Measurements from ENCODE around the gene GRIN2D. TPM values are rescaled to one million over a fixed set of nuclear protein-coding genes. Genes with fewer than 3 reads are reported as not detected.

The GRIN2D gene
- total RNA-seq, 2 experiments from 2014 or later = 0.06 TPM; not detected in 1

DNA sequence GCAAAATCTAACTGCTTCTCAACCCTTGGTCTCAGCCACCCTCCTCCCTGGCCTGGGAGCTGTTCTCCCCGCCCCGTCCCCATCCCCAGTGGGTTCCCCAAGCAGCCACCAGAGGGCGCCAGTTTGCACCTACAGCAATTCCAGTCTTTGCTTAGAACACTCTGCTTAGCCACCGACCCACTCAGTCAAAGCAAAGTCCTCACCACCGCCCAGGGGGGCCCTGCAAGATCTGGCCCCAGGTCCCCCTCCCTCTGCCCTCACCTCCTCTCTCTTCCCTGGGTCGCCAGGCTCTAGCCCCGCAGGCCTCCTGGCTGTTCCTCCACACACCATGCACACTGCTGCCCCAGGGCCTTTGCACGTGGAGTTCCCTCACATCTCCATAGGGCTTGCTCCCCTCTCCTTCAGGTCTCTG, 42.1 kb upstream of the GRIN2D start:
- H3K27ac Mint-ChIP-seq = no peak overlapping the region
- no peak overlapping the region for H3K4me3 Mint-ChIP-seq
- DNase-seq (peak; percentile 66 to 86 (median 76)), ATAC-seq (ENCODE audit: poor library complexity) (peak; percentile 89)
- no peaks in the 10 kb centered on the region for H3K9me3 Mint-ChIP-seq
- H3K36me3 Mint-ChIP-seq (ENCODE audit: low read depth) = peaks cover 10% of the 10 kb centered on the region
- H3K27me3 Mint-ChIP-seq = no peaks in the 10 kb centered on the region
- Histone ChIP-seq H3K27me3 (ENCODE audit: control insufficient read depth in 1 of 2, insufficient read depth in 2 of 2, low read length in 2 of 2) (no peaks in the 10 kb centered on the region), H3K27ac (ENCODE audit: low read depth in 1 of 2, low read length in 2 of 2) (no peak overlapping the region), H3K4me3 (ENCODE audit: low read length) (no peak overlapping the region), H3K9me3 (ENCODE audit: control insufficient read depth in 1 of 2, insufficient read depth in 1 of 2, low read length in 2 of 2) (no peaks in the 10 kb centered on the region), H3K36me3 (ENCODE audit: insufficient read depth, low read length) (no peaks in the 10 kb centered on the region), H3K4me1 (ENCODE audit: insufficient read depth, low read length) (peaks cover 5% of the 10 kb centered on the region)
- TF ChIP-seq, protein P1, sequence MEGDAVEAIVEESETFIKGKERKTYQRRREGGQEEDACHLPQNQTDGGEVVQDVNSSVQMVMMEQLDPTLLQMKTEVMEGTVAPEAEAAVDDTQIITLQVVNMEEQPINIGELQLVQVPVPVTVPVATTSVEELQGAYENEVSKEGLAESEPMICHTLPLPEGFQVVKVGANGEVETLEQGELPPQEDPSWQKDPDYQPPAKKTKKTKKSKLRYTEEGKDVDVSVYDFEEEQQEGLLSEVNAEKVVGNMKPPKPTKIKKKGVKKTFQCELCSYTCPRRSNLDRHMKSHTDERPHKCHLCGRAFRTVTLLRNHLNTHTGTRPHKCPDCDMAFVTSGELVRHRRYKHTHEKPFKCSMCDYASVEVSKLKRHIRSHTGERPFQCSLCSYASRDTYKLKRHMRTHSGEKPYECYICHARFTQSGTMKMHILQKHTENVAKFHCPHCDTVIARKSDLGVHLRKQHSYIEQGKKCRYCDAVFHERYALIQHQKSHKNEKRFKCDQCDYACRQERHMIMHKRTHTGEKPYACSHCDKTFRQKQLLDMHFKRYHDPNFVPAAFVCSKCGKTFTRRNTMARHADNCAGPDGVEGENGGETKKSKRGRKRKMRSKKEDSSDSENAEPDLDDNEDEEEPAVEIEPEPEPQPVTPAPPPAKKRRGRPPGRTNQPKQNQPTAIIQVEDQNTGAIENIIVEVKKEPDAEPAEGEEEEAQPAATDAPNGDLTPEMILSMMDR (IDR thresholded peaks at IDR 0.05) = peak; percentile 78
- peaks cover 6% of the 10 kb centered on the region for H3K4me1 Mint-ChIP-seq (ENCODE audit: low read depth)
- intact Hi-C loops (cut with DNase I, micrococcal nuclease) = loop anchor here (1.0 to 5.0 kb wide), 2 partner anchors 34 to 233 kb away; no protein-coding TSS in a partner anchor
- ChIA-PET CTCF (interaction anchor here (0.6 to 2.0 kb wide), 4 partner anchors 12 to 94 kb away, joined by 3 to 9 read pairs (median 5); partner anchors contain the start of genes SYNGR4 and TMEM143), POLR2A (no interaction called here)

DNA sequence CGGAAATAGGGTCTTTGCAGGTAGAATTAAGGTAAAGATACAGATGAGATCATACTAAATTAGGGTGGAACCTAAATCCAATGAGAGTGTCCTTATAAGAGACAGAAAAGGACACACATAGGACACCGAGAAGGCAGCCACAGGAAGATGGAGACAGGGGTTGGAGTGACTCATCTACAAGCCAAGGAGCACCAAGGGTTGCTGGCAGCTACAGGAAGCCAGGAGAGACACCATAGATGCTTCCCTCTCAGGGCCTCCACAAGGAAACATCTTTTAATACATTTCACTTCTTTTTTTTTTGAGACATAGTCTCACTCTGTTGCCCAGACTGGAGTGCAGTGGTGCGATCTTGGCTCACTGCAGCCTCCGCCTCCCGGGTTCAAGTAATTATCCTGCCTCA, 39.8 kb upstream of the GRIN2D start:
- Histone ChIP-seq H3K36me3 (ENCODE audit: insufficient read depth, low read length) (no peaks in the 10 kb centered on the region), H3K9me3 (ENCODE audit: control insufficient read depth in 1 of 2, insufficient read depth in 1 of 2, low read length in 2 of 2) (no peaks in the 10 kb centered on the region), H3K4me3 (ENCODE audit: low read length) (no peak overlapping the region), H3K4me1 (ENCODE audit: insufficient read depth, low read length) (peaks cover 5% of the 10 kb centered on the region), H3K27ac (ENCODE audit: low read depth in 1 of 2, low read length in 2 of 2) (no peak overlapping the region), H3K27me3 (ENCODE audit: control insufficient read depth in 1 of 2, insufficient read depth in 2 of 2, low read length in 2 of 2) (no peaks in the 10 kb centered on the region)
- H3K36me3 Mint-ChIP-seq (ENCODE audit: low read depth) = peaks cover 5% of the 10 kb centered on the region
- H3K9me3 Mint-ChIP-seq = no peaks in the 10 kb centered on the region
- H3K27me3 Mint-ChIP-seq = no peaks in the 10 kb centered on the region
- H3K4me3 Mint-ChIP-seq = no peak overlapping the region
- no peak overlapping the region for H3K27ac Mint-ChIP-seq
- TF ChIP-seq, protein P1 (IDR thresholded peaks at IDR 0.05) = no peak
- H3K4me1 Mint-ChIP-seq (ENCODE audit: low read depth) = peaks cover 6% of the 10 kb centered on the region
- DNase-seq = no peak
- ChIA-PET CTCF (no interaction called here), POLR2A (no interaction called here)
- no peak for ATAC-seq (ENCODE audit: poor library complexity)
- intact Hi-C loops (cut with DNase I, micrococcal nuclease) = loop anchor here in 1 of 2 experiments (5.0 kb wide), 1 partner anchor 36 kb away; no protein-coding TSS in a partner anchor

DNA sequence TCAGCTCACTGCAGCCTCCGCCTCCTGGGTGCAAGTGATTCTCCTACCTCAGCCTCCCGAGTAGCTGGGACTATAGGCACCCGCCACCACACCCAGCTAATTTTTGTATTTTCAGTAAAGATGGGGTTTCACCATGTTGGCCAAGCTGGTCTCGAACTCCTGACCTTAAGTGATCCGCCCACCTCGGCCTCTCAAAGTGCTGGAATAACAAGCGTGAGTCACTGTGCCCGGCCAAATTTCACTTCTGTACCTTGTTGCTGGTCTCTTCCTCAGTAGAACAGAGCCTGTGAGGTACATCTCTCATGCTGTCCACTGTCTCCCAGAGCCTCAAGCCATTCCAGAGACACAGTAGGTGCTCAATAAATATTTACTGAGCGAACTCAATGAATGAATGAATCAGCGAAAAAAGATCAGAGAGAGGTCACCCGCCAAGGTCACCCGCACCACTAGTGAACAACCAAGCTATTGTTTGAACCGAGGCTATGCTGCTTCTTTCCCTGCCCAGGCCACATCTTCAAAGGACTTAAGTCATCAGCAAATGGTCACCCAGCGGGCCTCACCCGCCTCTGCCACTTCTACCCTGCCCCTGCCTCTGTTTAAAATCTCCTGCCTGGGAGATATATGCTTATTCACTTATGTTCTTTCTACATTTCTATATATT, 39.0 kb upstream of the GRIN2D start:
- Histone ChIP-seq H3K4me1 (ENCODE audit: insufficient read depth, low read length) (peaks cover 5% of the 10 kb centered on the region), H3K27me3 (ENCODE audit: control insufficient read depth in 1 of 2, insufficient read depth in 2 of 2, low read length in 2 of 2) (no peaks in the 10 kb centered on the region), H3K27ac (ENCODE audit: low read depth in 1 of 2, low read length in 2 of 2) (no peak overlapping the region), H3K9me3 (ENCODE audit: control insufficient read depth in 1 of 2, insufficient read depth in 1 of 2, low read length in 2 of 2) (no peaks in the 10 kb centered on the region), H3K36me3 (ENCODE audit: insufficient read depth, low read length) (no peaks in the 10 kb centered on the region), H3K4me3 (ENCODE audit: low read length) (no peak overlapping the region)
- Mint-ChIP-seq H3K27ac (no peak overlapping the region), H3K36me3 (ENCODE audit: low read depth) (peaks cover 5% of the 10 kb centered on the region), H3K27me3 (no peaks in the 10 kb centered on the region), H3K9me3 (no peaks in the 10 kb centered on the region), H3K4me3 (no peak overlapping the region), H3K4me1 (ENCODE audit: low read depth) (peaks cover 6% of the 10 kb centered on the region)
- DNase-seq = no peak
- ChIA-PET CTCF (no interaction called here), POLR2A (no interaction called here)
- no peak for ATAC-seq (ENCODE audit: poor library complexity)
- intact Hi-C loops (cut with DNase I, micrococcal nuclease) = loop anchor here in 1 of 2 experiments (5.0 kb wide), 1 partner anchor 37 kb away; no protein-coding TSS in a partner anchor
- TF ChIP-seq, protein P1 (IDR thresholded peaks at IDR 0.05) = no peak
